ENCODE data around the gene CLTCL1.
A peak's percentile ranks its signal among the peaks of the same experiment; 100 is the strongest.
"Not testable (repeated sequence)": the region's sequence is repeated elsewhere in the genome, so short reads cannot be mapped to it uniquely, and the experiment has no call there.

Gene CLTCL1

DNA sequence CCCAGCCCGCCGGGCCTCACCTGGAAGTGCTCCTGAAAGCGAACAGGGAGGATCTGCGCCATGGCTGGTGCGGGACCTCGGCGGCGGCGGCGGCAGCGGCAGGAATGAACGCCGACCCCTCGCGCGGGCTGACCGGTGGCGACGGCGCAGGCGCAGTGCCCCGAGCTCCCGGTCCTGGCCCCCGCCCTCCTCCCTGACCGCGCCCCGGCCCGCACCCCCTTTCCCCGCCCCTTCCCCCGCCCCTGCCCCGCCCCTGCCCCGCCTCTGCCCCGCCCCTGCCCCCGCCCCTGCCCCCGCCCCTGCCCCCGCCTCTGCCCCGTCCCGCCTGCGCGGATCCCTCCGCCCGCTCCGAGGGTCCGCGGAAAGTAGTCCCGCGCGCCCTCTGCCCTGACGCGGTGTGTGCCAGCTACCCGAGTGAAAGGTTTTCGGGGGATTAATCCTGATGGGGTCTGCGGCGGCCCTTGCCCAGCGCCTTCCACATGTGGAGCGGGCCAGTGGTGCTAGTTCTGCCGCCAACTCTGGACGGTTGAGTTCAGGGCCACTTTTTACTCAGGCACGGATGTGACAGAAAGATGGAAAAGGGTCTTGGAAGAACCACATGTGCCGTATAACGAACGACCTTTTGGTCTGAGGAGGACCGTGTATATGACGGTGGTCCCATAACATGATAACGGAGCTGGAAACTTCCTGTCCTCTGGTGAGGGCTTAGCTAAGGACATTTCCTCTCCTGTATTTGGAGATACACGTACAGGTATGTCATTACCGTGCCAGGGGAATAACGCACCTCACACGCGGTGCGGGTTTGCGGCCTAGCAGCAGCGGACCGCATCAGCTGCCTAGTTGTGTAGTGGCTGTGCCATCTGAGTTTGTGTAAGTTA is at the start of gene CLTCL1:
CLTCL1 (minus strand) TSS at position 140 of the 878 bp plus-strand sequence; CDS start at position 62, 78 bp downstream.
- H3K36me3 Mint-ChIP-seq (ENCODE audit: low read depth), result no peaks in the 10 kb centered on the region
- H3K9me3 Mint-ChIP-seq, result no peaks in the 10 kb centered on the region
- H3K4me1 Mint-ChIP-seq (ENCODE audit: low read depth), result peaks cover 26% of the 10 kb centered on the region
- H3K27me3 Mint-ChIP-seq, result peaks cover 38% of the 10 kb centered on the region
- H3K27ac Mint-ChIP-seq, result peak within 1 kb of the TSS; percentile 60
- H3K4me3 Mint-ChIP-seq, result peak within 1 kb of the TSS; percentile 90

- no peaks in the 10 kb centered on the region for H3K27me3 Mint-ChIP-seq
- no peaks in the 10 kb centered on the region for H3K4me1 Mint-ChIP-seq (ENCODE audit: low read depth)
- peaks cover 99% of the 10 kb centered on the region for H3K36me3 Mint-ChIP-seq (ENCODE audit: low read depth)
- no peak overlapping the region for H3K4me3 Mint-ChIP-seq
- no peak overlapping the region for H3K27ac Mint-ChIP-seq
- peaks cover 41% of the 10 kb centered on the region for H3K9me3 Mint-ChIP-seq
These were observed 45.6 kb upstream of the CLTCL1 start for GRCh38 chr22:19337137-19337536.

DNA sequence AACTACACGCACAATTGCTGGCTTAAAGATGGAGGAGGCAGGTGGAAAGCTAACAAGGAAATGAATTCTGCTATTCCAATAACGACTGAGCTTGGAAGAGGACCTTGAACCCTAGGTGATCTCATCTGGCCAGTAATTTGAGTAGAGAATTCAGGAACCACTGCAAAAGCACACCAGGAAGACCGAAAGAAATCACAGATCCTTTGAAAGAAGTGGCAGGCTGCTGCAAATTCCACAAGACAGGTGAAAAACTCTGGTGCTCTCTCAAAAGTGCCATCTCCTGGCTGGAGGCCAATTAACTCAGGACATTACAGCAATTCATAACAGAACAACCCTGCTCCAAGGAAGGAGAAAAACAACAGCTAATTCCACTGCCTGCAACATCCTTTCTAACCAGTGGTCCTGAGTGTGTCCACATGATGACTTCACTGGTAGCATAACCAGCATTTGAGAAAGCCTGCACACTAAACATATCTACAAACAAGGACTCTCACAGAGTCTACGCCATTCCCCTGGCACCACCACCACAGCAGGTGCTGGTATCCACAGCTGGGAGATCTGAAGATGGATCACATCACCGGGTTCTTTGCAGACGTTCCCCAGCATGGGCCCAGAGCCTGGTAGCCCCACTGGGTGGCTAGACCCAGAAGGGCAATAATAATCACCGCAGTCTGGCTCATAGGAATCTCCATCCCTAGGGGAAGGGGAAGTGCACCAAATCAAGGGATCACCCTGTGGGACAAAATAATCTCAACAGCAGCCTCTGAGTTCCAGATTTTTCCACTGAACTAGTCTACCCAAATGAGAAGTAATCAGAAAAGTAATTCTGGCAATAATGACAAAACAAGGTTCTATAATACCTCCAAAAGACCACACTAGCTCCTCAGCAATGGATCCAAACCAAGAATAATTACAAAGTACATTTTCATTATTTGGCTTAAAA is 44.9 kb upstream of the CLTCL1 start:
- Mint-ChIP-seq H3K4me3 (no peak overlapping the region), H3K9me3 (peaks cover 41% of the 10 kb centered on the region), H3K4me1 (ENCODE audit: low read depth) (no peaks in the 10 kb centered on the region), H3K36me3 (ENCODE audit: low read depth) (peaks cover 99% of the 10 kb centered on the region), H3K27ac (no peak overlapping the region), H3K27me3 (no peaks in the 10 kb centered on the region)

DNA sequence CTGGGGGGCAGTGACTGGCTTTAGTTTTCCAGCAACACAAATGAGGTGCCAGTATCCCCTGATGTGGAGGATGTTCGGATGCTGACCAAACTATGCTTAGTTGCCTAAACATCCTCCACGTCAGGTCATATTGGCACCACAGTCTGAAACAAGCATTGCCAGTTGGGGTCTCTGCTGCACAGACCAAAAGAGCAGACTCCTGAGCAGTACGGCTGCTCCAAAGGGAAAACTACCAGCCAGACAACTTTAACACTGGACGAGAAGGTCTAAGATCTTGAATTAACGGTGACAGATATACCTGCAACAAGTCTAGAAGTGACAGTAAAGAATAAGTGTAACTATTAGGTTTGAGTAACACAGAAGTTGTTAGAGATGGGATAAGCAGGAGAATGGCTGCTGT is 40.5 kb upstream of the CLTCL1 start:
- Mint-ChIP-seq H3K9me3 (peaks cover 26% of the 10 kb centered on the region), H3K4me1 (ENCODE audit: low read depth) (no peaks in the 10 kb centered on the region), H3K27ac (no peak overlapping the region), H3K4me3 (no peak overlapping the region), H3K27me3 (no peaks in the 10 kb centered on the region), H3K36me3 (ENCODE audit: low read depth) (peaks cover 88% of the 10 kb centered on the region)

- H3K4me3 Mint-ChIP-seq, result no peak overlapping the region
- H3K4me1 Mint-ChIP-seq (ENCODE audit: low read depth), result no peaks in the 10 kb centered on the region
- no peaks in the 10 kb centered on the region for H3K27me3 Mint-ChIP-seq
- H3K9me3 Mint-ChIP-seq, result peaks cover 26% of the 10 kb centered on the region
- H3K36me3 Mint-ChIP-seq (ENCODE audit: low read depth), result peaks cover 83% of the 10 kb centered on the region
- H3K27ac Mint-ChIP-seq, result no peak overlapping the region
These were observed 40.0 kb upstream of the CLTCL1 start for GRCh38 chr22:19331474-19331873.

- Mint-ChIP-seq H3K27me3 (no peaks in the 10 kb centered on the region), H3K4me1 (ENCODE audit: low read depth) (no peaks in the 10 kb centered on the region), H3K9me3 (peaks cover 27% of the 10 kb centered on the region), H3K36me3 (ENCODE audit: low read depth) (peaks cover 78% of the 10 kb centered on the region), H3K4me3 (no peak overlapping the region), H3K27ac (no peak overlapping the region)
These were observed 39.4 kb upstream of the CLTCL1 start for GRCh38 chr22:19330865-19331418.

DNA sequence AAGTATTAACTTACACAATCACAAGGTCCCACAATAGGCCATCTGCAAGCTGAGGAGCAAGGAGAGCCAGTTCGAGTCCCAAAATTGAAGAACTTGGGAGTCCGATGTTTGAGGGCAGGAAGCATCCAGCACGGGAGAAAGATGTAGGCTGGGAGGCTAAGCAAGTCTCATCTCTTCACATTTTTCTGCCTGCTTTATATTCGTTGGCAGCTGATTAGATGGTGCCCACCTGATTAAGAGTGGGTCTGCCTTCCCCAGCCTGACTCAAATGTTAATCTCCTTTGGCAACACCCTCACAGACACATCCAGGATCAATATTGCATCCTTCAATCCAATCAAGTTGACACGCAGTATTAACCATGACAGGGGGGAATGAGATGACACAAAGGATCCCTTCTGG is 38.7 kb upstream of the CLTCL1 start:
- H3K4me1 Mint-ChIP-seq (ENCODE audit: low read depth); H3K27me3 Mint-ChIP-seq; H3K4me3 Mint-ChIP-seq; H3K27ac Mint-ChIP-seq: not testable (repeated sequence)
- H3K36me3 Mint-ChIP-seq (ENCODE audit: low read depth), result peaks cover 71% of the 10 kb centered on the region
- H3K9me3 Mint-ChIP-seq, result peaks cover 21% of the 10 kb centered on the region

DNA sequence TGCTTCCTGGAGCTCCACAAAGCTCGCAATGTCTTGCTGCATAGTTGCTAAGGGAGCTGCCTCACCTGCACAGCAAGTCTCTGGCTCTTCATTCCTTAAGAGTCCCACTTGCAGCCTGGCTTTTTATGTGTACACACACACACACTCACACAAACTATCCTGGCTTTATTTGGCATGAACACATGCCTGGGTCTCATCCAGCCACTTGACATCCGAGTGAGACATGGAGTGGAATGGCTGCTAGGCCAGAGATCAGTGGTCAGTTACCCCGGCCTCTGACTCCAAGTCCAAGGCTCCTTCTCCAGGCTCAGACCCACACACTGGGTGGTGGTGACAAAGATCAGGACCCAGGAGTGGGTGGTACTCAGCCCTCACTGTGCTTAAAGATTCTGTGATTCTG is 37.9 kb upstream of the CLTCL1 start:
- H3K36me3 Mint-ChIP-seq (ENCODE audit: low read depth), result peaks cover 63% of the 10 kb centered on the region
- no peaks in the 10 kb centered on the region for H3K27me3 Mint-ChIP-seq
- H3K9me3 Mint-ChIP-seq, result peaks cover 17% of the 10 kb centered on the region
- no peak overlapping the region for H3K27ac Mint-ChIP-seq
- H3K4me1 Mint-ChIP-seq (ENCODE audit: low read depth), result no peaks in the 10 kb centered on the region
- no peak overlapping the region for H3K4me3 Mint-ChIP-seq

- Mint-ChIP-seq H3K27me3 (no peaks in the 10 kb centered on the region), H3K27ac (no peak overlapping the region), H3K4me3 (no peak overlapping the region), H3K36me3 (ENCODE audit: low read depth) (peaks cover 24% of the 10 kb centered on the region), H3K4me1 (ENCODE audit: low read depth) (no peaks in the 10 kb centered on the region), H3K9me3 (peaks cover 12% of the 10 kb centered on the region)
These were observed 33.9 kb upstream of the CLTCL1 start for GRCh38 chr22:19325296-19325948.

- H3K27ac Mint-ChIP-seq; H3K9me3 Mint-ChIP-seq; H3K36me3 Mint-ChIP-seq (ENCODE audit: low read depth); H3K4me3 Mint-ChIP-seq; H3K4me1 Mint-ChIP-seq (ENCODE audit: low read depth); H3K27me3 Mint-ChIP-seq: not testable (repeated sequence)
These were observed 31.9 kb upstream of the CLTCL1 start for GRCh38 chr22:19323420-19323819.

DNA sequence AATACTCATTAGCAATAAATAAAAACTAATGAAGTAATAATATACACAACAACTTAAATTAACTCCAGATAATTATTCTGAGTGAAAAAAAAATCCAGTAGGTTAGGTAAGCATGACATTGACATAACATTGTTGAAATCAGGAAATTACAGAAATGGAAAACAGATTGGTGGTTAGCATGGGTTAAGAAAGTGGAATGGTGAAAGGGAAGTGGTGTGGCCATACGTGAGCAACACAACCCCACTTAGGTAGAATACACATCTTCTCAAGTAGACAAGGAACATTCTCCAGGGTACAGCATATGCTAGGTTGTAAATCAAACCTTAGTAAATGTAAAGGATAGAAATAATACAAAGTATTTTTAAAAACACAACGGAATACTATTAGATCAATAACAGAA is 30.2 kb upstream of the CLTCL1 start:
- Mint-ChIP-seq H3K27me3 (no peaks in the 10 kb centered on the region), H3K27ac (no peak overlapping the region), H3K4me1 (ENCODE audit: low read depth) (no peaks in the 10 kb centered on the region), H3K9me3 (peaks cover 11% of the 10 kb centered on the region), H3K36me3 (ENCODE audit: low read depth) (no peaks in the 10 kb centered on the region), H3K4me3 (no peak overlapping the region)

DNA sequence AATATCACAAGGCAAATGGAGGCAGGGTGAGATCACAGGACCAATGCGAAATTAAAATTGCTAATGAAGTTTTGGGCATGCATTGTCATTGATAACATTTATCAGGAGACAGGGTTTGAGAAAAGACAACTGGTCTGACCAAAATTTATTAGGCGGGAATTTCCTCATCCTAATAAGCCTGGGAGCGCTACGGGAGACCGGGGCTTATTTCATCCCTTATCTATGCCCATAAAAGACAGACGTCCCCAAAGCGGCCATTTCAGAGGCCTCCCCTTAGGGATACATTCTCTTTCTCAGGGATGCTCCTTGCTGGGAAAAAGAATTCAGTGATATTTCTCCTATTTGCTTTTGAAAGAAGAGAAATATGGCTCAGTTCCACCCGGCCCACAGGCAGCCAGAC is 28.6 kb upstream of the CLTCL1 start:
- not testable (repeated sequence) for H3K27me3 Mint-ChIP-seq; H3K4me3 Mint-ChIP-seq; H3K4me1 Mint-ChIP-seq (ENCODE audit: low read depth); H3K36me3 Mint-ChIP-seq (ENCODE audit: low read depth); H3K27ac Mint-ChIP-seq
- peaks cover 16% of the 10 kb centered on the region for H3K9me3 Mint-ChIP-seq

- Mint-ChIP-seq H3K9me3 (peaks cover 18% of the 10 kb centered on the region), H3K27me3 (no peaks in the 10 kb centered on the region)
These were observed 27.8 kb upstream of the CLTCL1 start for GRCh38 chr22:19319281-19319680.

DNA sequence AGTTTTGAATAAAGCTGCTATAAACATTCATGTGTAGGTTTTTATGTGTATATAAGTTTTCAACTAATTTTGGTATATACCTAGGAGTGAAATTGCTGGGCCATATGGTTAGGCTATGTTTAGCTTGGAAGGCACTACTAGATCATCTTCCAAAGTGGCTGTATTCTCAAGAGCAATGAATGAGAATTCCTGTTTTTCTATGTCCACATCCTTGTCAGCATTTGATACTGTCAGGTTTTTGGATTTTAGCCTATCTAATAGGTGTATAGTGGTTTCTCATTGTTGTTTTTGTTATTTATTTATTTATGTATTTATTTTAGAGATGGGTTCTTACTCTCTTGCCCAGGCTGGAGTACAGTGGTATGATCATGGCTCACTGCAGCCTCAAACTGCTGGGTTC is 26.3 kb upstream of the CLTCL1 start:
- no peaks in the 10 kb centered on the region for H3K27me3 Mint-ChIP-seq
- H3K9me3 Mint-ChIP-seq, result peaks cover 20% of the 10 kb centered on the region
- H3K4me3 Mint-ChIP-seq, result no peak overlapping the region

More at GRCh38 chr22:19319281-19319680, 27.8 kb upstream of the CLTCL1 start:
- Mint-ChIP-seq H3K27ac (no peak overlapping the region), H3K4me3 (no peak overlapping the region), H3K4me1 (ENCODE audit: low read depth) (no peaks in the 10 kb centered on the region), H3K36me3 (ENCODE audit: low read depth) (peaks cover 3% of the 10 kb centered on the region)

More for the DNA sequence above, 26.3 kb upstream of the CLTCL1 start:
- Mint-ChIP-seq H3K4me1 (ENCODE audit: low read depth) (no peaks in the 10 kb centered on the region), H3K36me3 (ENCODE audit: low read depth) (peaks cover 3% of the 10 kb centered on the region), H3K27ac (no peak overlapping the region)
